ENCODE results near the gene DNM2.

DNA sequence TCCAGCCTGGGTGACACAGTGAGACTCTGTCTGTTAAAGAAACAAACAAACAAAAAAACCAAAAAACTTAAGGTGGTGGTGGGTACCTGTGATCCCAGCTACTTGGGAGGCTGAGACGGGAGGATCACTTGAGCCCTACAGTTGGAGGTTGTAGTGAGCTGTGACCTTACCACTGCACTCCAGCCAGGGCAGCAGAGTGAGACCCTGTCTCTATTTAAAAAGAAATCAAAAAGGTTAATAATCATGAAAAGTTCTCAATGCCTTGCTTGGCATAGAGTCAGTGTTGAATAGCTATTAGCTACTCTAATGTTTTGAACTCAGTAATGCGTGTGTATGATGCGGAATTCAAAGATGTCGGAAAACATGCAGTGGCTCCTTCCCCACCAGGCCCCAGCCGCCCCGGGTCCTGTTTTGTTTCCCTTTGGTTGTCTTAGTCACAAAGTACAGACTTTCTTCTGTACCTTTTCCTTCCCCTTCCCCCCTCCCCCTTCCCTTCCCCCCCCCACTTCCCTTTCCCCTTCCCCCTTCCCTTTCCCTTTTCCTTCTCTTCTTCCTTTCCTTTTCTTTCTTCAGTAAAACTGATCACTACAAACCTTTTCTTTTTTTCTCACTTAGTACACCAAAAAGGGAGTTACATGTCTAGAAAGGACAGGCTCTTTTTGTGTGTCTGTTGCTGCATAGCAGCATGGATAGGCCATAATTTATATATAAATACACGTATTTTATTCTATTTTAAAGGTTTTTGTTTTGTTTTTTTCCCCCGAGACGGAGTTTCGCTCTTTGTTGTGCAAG lies 35.2 kb downstream of the DNM2 start:
- TF ChIP-seq EZH2 (IDR thresholded peaks at IDR 0.05; ENCODE audit: low read length, missing control alignments): no peak
- TF ChIP-seq, protein P1, sequence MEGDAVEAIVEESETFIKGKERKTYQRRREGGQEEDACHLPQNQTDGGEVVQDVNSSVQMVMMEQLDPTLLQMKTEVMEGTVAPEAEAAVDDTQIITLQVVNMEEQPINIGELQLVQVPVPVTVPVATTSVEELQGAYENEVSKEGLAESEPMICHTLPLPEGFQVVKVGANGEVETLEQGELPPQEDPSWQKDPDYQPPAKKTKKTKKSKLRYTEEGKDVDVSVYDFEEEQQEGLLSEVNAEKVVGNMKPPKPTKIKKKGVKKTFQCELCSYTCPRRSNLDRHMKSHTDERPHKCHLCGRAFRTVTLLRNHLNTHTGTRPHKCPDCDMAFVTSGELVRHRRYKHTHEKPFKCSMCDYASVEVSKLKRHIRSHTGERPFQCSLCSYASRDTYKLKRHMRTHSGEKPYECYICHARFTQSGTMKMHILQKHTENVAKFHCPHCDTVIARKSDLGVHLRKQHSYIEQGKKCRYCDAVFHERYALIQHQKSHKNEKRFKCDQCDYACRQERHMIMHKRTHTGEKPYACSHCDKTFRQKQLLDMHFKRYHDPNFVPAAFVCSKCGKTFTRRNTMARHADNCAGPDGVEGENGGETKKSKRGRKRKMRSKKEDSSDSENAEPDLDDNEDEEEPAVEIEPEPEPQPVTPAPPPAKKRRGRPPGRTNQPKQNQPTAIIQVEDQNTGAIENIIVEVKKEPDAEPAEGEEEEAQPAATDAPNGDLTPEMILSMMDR (conservative IDR thresholded peaks at IDR 0.05 in 1 of 2, IDR thresholded peaks at IDR 0.05 in 1 of 2; ENCODE audit: low read depth in 1 of 2, low read length in 2 of 2): no peak

All from fibroblast of lung (primary cell).